ENCODE results near the gene STARD3.

DNA sequence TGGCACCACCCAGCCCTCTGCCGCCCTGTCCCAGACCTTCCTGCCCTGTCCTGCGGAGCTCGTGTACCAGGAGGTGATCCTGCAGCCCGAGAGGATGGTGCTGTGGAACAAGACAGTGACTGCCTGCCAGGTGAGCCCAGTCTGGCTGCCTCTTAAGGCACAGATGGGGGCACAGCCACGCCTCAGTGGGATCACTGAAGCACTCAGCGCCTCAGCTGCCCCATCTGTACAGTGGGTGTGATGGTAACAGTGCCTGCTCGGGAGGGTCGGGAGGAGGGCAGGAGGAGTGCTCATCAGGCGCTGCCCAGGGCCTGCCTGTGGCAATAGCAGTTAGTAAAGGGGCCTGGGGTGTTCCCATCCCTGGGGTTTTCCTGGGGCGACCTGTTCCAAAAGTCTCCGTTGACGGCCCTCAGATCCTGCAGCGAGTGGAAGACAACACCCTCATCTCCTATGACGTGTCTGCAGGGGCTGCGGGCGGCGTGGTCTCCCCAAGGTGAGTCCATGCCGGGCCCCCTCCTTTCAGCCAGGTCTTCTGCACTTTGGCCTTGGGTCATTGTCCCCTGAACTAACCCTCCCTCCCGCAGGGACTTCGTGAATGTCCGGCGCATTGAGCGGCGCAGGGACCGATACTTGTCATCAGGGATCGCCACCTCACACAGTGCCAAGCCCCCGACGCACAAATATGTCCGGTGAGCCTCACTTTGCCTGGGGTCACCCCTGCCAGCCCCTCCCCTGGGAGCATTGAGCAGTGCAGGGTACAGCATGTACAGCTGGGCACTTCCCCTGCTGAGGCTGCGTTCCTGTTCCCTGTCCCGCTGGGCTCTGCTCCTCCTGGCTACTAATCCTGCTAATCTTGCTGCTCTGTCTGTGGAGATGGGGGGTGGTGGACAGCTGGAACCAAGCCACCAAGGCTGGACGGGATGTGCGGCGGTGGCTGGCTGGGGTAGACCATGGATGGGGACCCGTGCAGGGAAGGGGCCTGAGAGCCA, 23.7 kb downstream of the STARD3 start:
- peak; percentile 31; the same call in 1 of the 2 replicates for TF ChIP-seq GATA2 (IDR thresholded peaks at IDR 0.05; ENCODE audit: low read depth, low read length)
- TF ChIP-seq GATA3 (IDR thresholded peaks at IDR 0.05; ENCODE audit: low read depth, low read length): no peak

All from SH-SY5Y (cell line).